IgD-negative memory B cell (primary cell): Measurements from ENCODE around the gene DENND1A. TPM values are rescaled to one million over a fixed set of nuclear protein-coding genes. Genes with fewer than 3 reads are reported as not detected.
"Not testable (repeated sequence)": the region's sequence is repeated elsewhere in the genome, so short reads cannot be mapped to it uniquely, and the experiment has no call there.

Experiments used
- H3K27ac Mint-ChIP-seq, 3 donors: one replicate each; pipeline ENCODE4 v1.8.0; 2020 to 2022; ENCODE audit warnings: mild to moderate bottlenecking in 3 of 3, mixed read lengths in 3 of 3, moderate library complexity in 1 of 3
- H3K27me3 Mint-ChIP-seq: one replicate; pipeline ENCODE4 v1.8.0; 2021; ENCODE audit warnings: mixed read lengths
- H3K36me3 Mint-ChIP-seq: one replicate; pipeline ENCODE4 v1.8.0; 2020; ENCODE audit warnings: mild to moderate bottlenecking, mixed read lengths
- H3K4me1 Mint-ChIP-seq, 3 donors: one replicate each; pipeline ENCODE4 v1.8.0; 2020 to 2022; ENCODE audit warnings: mixed read lengths in 3 of 3, mild to moderate bottlenecking in 1 of 3
- H3K4me3 Mint-ChIP-seq, 4 donors: one replicate each; pipeline ENCODE4 v1.8.0; 2020 to 2022; ENCODE audit warnings: mild to moderate bottlenecking in 4 of 4, mixed read lengths in 4 of 4, moderate library complexity in 3 of 4
- H3K9me3 Mint-ChIP-seq, 3 donors: one replicate each; pipeline ENCODE4 v1.8.0; 2020 to 2021; ENCODE audit warnings: mixed read lengths in 3 of 3, mild to moderate bottlenecking in 1 of 3
- polyA plus RNA-seq: library from polyadenylated mRNA; unstranded; fragments of 300-500 nt; fragmentation: Illumina TruSeq; gene quantifications from one replicate; pipeline ENCODE4 v1.2.3, GENCODE V29; 2021

DENND1A gene
- polyA plus RNA-seq, 1 donor from 2014 or later: 6.4 TPM

GRCh38 chr9:123649909-123650308, 280.0 kb downstream of the DENND1A start:
- Mint-ChIP-seq H3K27me3 (no peaks in the 10 kb centered on the region), H3K9me3 (peaks cover 0 to 3% (median 2%) of the 10 kb centered on the region in 3 donors), H3K4me1 (peaks cover 0 to 13% (median 6%) of the 10 kb centered on the region in 3 donors), H3K4me3 (no peak overlapping the region), H3K27ac (no peak overlapping the region), H3K36me3 (peaks cover 11% of the 10 kb centered on the region)

- Mint-ChIP-seq H3K36me3 (peaks cover 19% of the 10 kb centered on the region), H3K4me1 (peaks cover 1 to 13% (median 6%) of the 10 kb centered on the region in 3 donors), H3K9me3 (peaks cover 0 to 3% (median 2%) of the 10 kb centered on the region in 3 donors), H3K27me3 (no peaks in the 10 kb centered on the region), H3K27ac (peak overlapping the region in 1 of 3 donors; percentile 64), H3K4me3 (no peak overlapping the region)
Observed at GRCh38 chr9:123647145-123647544, 282.8 kb downstream of the DENND1A start.

DNA sequence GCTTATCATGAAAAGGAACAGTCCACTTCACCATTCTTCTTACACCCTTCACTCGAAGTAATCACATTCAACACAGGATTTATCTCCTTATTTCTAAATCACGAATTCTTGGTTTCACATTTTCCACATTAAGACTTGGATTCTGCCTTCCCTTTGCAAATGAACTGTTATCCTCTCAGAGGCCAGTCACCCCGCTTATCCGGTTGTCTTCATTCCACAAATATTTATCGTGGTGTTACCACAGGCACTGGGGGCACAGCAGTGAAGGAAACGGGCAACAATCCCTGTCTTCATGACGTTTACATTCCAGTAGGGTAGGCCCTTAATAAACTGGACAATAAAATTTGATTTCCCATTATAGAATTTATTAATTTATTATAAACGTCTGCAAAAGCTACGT, 284.2 kb downstream of the DENND1A start:
- Mint-ChIP-seq H3K9me3 (peaks cover 0 to 3% (median 0%) of the 10 kb centered on the region in 3 donors), H3K27me3 (no peaks in the 10 kb centered on the region), H3K4me1 (peaks cover 1 to 13% (median 6%) of the 10 kb centered on the region in 3 donors)

GRCh38 chr9:123645126-123645525, 284.8 kb downstream of the DENND1A start:
- Mint-ChIP-seq H3K4me1 (peaks cover 1 to 13% (median 6%) of the 10 kb centered on the region in 3 donors), H3K9me3 (peaks cover 0 to 3% (median 0%) of the 10 kb centered on the region in 3 donors), H3K36me3 (peaks cover 19% of the 10 kb centered on the region), H3K27me3 (no peaks in the 10 kb centered on the region), H3K27ac (no peak overlapping the region), H3K4me3 (no peak overlapping the region)

More for the DNA sequence above, 284.2 kb downstream of the DENND1A start:
- H3K4me3 Mint-ChIP-seq: no peak overlapping the region
- H3K36me3 Mint-ChIP-seq: peaks cover 19% of the 10 kb centered on the region
- no peak overlapping the region for H3K27ac Mint-ChIP-seq

GRCh38 chr9:123643518-123643917, 286.4 kb downstream of the DENND1A start:
- H3K9me3 Mint-ChIP-seq: peaks cover 0 to 3% (median 0%) of the 10 kb centered on the region in 3 donors
- no peak overlapping the region for H3K4me3 Mint-ChIP-seq
- peaks cover 19% of the 10 kb centered on the region for H3K36me3 Mint-ChIP-seq
- H3K4me1 Mint-ChIP-seq: peaks cover 0 to 3% (median 1%) of the 10 kb centered on the region in 3 donors
- H3K27ac Mint-ChIP-seq: no peak overlapping the region
- no peaks in the 10 kb centered on the region for H3K27me3 Mint-ChIP-seq

- H3K36me3 Mint-ChIP-seq: peaks cover 19% of the 10 kb centered on the region
- H3K9me3 Mint-ChIP-seq: peaks cover 0 to 3% (median 0%) of the 10 kb centered on the region in 3 donors
- H3K4me1 Mint-ChIP-seq: peaks cover 5 to 11% (median 10%) of the 10 kb centered on the region in 3 donors
- H3K4me3 Mint-ChIP-seq: no peak overlapping the region
- peak overlapping the region in 1 of 3 donors; percentile 19 for H3K27ac Mint-ChIP-seq
- H3K27me3 Mint-ChIP-seq: peaks cover 3% of the 10 kb centered on the region
Observed at GRCh38 chr9:123642291-123643278, 287.3 kb downstream of the DENND1A start.

GRCh38 chr9:123640792-123641222, 289.1 kb downstream of the DENND1A start:
- Mint-ChIP-seq H3K4me3 (no peak overlapping the region), H3K27ac (peak overlapping the region in 1 of 3 donors; percentile 14), H3K9me3 (no peaks in the 10 kb centered on the region), H3K27me3 (peaks cover 3% of the 10 kb centered on the region), H3K36me3 (peaks cover 12% of the 10 kb centered on the region), H3K4me1 (peaks cover 5 to 15% (median 13%) of the 10 kb centered on the region in 3 donors)

DNA sequence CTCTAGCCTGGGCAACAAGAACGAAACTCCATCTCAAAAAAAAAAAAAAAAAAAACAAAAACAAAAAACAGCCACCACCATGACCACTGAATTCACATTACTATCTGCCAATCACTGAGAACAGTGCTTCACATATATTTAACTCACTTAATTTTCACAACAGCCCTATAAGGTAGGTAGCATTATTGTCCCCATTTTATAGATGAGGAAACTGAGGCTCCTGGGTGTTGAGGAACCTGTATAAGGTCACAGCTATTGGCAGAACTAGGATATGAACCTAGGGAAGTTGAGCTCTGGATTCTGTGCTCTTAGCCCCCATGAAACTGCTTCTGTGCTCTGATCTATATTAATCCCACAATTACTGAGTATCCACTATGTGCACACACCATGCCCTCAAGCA, 290.2 kb downstream of the DENND1A start:
- Mint-ChIP-seq H3K4me1 (peaks cover 5 to 15% (median 15%) of the 10 kb centered on the region in 3 donors), H3K4me3 (no peak overlapping the region), H3K36me3 (peaks cover 7% of the 10 kb centered on the region), H3K27me3 (peaks cover 3% of the 10 kb centered on the region), H3K27ac (peak overlapping the region in 1 of 3 donors; percentile 14), H3K9me3 (no peaks in the 10 kb centered on the region)

- Mint-ChIP-seq H3K4me3 (peak overlapping the region; percentile 37 to 91 (median 77)), H3K27ac (peak overlapping the region; percentile 6 to 77 (median 40)), H3K27me3 (peaks cover 3% of the 10 kb centered on the region), H3K9me3 (no peaks in the 10 kb centered on the region), H3K36me3 (peaks cover 5% of the 10 kb centered on the region), H3K4me1 (peaks cover 5 to 15% (median 14%) of the 10 kb centered on the region in 3 donors)
Observed at GRCh38 chr9:123637945-123638634, 291.8 kb downstream of the DENND1A start.

DNA sequence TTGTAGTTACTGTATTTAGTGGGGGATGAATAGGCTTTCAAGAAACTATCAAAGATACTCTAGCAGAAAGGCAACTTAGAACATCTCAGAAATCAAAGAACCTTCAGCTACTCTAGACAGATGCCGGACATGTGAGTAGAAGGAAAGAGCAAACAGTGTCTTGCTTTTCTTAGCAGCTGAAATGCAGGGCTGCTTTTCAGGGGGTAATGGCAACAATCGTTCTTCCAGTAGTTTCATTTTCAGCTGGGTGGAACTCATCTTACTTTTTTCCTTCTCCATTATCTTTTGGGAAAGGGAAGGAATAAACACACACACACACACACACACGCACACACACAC, 292.4 kb downstream of the DENND1A start:
- Mint-ChIP-seq H3K4me1 (peaks cover 5 to 15% (median 14%) of the 10 kb centered on the region in 3 donors), H3K36me3 (peaks cover 5% of the 10 kb centered on the region), H3K27ac (peak overlapping the region in 2 of 3 donors; percentile 6 to 77), H3K27me3 (peaks cover 3% of the 10 kb centered on the region), H3K4me3 (peak overlapping the region; percentile 37 to 91 (median 77)), H3K9me3 (no peaks in the 10 kb centered on the region)

DNA sequence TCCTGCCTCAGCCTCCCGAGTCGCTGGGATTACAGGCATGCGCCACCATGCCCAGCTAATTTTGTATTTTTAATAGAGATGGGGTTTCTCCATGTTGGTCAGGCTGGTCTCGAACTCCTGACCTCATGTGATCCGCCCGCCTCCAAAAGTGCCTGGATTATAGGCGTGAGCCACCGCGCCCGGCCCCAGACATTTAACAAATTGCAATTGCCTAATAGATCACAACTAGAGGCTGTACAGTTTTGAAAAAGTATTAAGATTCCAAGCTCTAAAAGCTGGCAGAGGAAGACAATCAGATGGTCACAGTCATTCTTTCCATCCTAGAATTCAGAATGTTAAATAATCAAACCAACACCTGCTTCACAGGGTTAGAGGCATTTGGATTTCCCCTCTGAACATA, 293.1 kb downstream of the DENND1A start:
- H3K27ac Mint-ChIP-seq, H3K36me3 Mint-ChIP-seq, H3K9me3 Mint-ChIP-seq, H3K4me3 Mint-ChIP-seq, H3K27me3 Mint-ChIP-seq: not testable (repeated sequence)
- peaks cover 5 to 15% (median 14%) of the 10 kb centered on the region in 3 donors for H3K4me1 Mint-ChIP-seq

GRCh38 chr9:123631862-123632261, 298.1 kb downstream of the DENND1A start:
- no peak overlapping the region for H3K27ac Mint-ChIP-seq
- peaks cover 10% of the 10 kb centered on the region for H3K36me3 Mint-ChIP-seq
- H3K9me3 Mint-ChIP-seq: no peaks in the 10 kb centered on the region
- H3K4me3 Mint-ChIP-seq: no peak overlapping the region
- no peaks in the 10 kb centered on the region for H3K27me3 Mint-ChIP-seq
- peaks cover 0 to 3% (median 0%) of the 10 kb centered on the region in 3 donors for H3K4me1 Mint-ChIP-seq

DNA sequence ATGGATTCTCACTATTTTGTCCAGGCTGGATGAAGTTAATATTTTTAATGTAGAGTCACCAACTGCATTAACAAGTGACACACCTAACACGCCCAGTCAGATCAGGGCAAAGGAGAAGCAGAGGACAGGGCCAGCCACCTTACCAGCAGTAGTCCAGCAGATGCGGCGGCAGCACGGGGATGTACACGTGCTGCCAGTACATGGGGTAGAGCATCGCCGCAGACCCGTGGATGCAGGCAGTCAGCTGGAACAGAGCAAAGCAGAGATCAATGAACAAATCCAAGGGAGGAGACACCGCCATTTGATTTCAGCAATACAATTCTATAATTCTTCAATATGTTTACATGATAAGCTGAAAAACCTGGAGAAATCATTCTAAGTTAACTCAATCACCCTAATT, 299.7 kb downstream of the DENND1A start:
- Mint-ChIP-seq H3K27ac (no peak overlapping the region), H3K36me3 (peaks cover 14% of the 10 kb centered on the region), H3K27me3 (no peaks in the 10 kb centered on the region), H3K4me3 (no peak overlapping the region), H3K4me1 (no peaks in the 10 kb centered on the region), H3K9me3 (no peaks in the 10 kb centered on the region)

DNA sequence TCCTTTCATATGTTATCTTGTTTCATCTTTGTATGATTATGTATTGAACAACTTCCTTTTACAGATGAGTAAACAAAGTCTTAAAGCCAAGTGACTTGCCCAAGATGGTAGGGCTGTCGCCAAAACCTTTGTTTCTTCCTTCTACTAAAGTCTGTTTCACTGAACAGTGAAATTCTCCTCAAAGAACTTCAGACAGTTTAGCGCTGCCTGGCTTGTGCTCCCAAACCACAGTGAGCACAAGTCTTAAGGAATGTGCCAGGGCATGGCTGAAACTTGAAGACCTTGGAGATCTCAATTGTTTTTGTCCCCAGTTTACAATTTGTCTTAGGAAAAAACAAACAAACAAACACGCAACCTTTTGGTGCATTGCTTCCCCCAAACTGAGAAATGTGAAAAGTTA, 300.4 kb downstream of the DENND1A start:
- H3K4me1 Mint-ChIP-seq: no peaks in the 10 kb centered on the region
- H3K36me3 Mint-ChIP-seq: peaks cover 14% of the 10 kb centered on the region
- H3K4me3 Mint-ChIP-seq: no peak overlapping the region
- H3K9me3 Mint-ChIP-seq: no peaks in the 10 kb centered on the region
- H3K27me3 Mint-ChIP-seq: no peaks in the 10 kb centered on the region
- no peak overlapping the region for H3K27ac Mint-ChIP-seq

- Mint-ChIP-seq H3K27me3 (no peaks in the 10 kb centered on the region), H3K4me3 (no peak overlapping the region), H3K4me1 (no peaks in the 10 kb centered on the region), H3K9me3 (no peaks in the 10 kb centered on the region), H3K27ac (no peak overlapping the region), H3K36me3 (peaks cover 12% of the 10 kb centered on the region)
Observed at GRCh38 chr9:123622711-123623241, 307.1 kb downstream of the DENND1A start.
